NB4 (cell line): ENCODE results near the gene TBCK.

ENCODE experiments used
- DNase-seq: peaks from one replicate; pipeline ENCODE4 v3.0.0; 2010; ENCODE audit warnings: low read depth
- H3K4me3 ChIP-seq: one replicate; pipeline ENCODE4 v1.5.1; 2011; ENCODE audit warnings: mild to moderate bottlenecking, low read depth, low read length, moderate library complexity
- CTCF ChIP-seq: IDR thresholded peaks from one replicate; pipeline ENCODE4 v1.5.1; 2012; ENCODE audit warnings: low read depth, low read length
- MYC ChIP-seq: IDR thresholded peaks from 2 replicates; pipeline ENCODE4 v1.6.1; 2011; ENCODE audit warnings: low read depth, low read length
- POLR2A ChIP-seq: IDR thresholded peaks from 2 replicates; pipeline ENCODE4 v1.6.1; 2011; ENCODE audit warnings: mild to moderate bottlenecking; ENCODE audit not compliant: insufficient read length; ENCODE audit errors: extremely low read depth
- TF ChIP-seq, protein P1 (sequence below): IDR thresholded peaks from 2 replicates; pipeline ENCODE4 v1.6.1; 2011; ENCODE audit warnings: low read depth, low read length

Gene TBCK

DNA sequence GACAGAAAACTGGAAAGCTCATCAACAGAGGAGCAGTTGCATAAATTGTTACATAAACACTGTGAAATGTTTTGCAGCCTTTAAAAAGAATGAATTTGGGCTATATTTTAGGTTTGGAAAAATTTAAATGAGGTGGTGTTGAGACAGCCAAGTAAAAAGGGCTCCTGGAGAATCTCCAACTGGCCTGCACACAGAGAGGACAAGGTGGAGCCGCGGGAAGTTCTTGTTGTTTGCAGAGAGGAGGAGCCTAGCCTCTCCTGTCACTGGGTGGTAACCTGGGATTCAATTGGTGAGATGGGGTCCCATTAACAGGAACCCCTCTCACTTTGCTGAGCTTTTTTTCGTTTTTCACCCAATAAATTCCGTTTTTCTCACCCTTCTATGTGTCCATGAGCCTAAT, 39.2 kb upstream of the TBCK start:
- TF ChIP-seq MYC, result no peak
- DNase-seq, result no peak
- H3K4me3 ChIP-seq, result no peak overlapping the region

- DNase-seq, result no peak
- no peak overlapping the region for H3K4me3 ChIP-seq
- TF ChIP-seq CTCF (no peak), POLR2A (no peak), MYC (no peak)
- TF ChIP-seq, protein P1, sequence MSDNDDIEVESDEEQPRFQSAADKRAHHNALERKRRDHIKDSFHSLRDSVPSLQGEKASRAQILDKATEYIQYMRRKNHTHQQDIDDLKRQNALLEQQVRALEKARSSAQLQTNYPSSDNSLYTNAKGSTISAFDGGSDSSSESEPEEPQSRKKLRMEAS, result no peak
These were observed 37.8 kb upstream of the TBCK start for GRCh38 chr4:106353786-106354185.

- no peak for DNase-seq
- TF ChIP-seq MYC (no peak), CTCF (no peak), POLR2A (no peak)
- TF ChIP-seq, protein P1, result no peak
- no peak overlapping the region for H3K4me3 ChIP-seq
These were observed 35.0 kb upstream of the TBCK start for GRCh38 chr4:106351016-106351415.

DNA sequence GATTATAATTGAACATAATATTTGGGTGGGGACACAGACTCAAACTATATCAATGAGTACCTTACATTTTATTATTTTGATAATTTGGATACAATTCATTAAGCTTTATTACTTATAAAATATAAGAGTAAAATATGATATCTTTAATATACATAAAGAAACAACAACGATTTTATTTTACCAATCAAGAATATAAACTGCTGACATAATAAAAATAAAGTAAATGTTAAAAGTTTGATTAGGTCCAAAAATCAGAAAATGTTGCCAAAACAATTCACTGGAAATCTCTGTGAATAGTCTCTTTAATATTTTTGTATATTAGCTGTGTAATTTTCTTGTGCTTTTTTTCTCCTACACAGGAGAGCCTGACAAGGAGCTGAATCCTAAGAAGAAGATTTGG, 31.2 kb upstream of the TBCK start:
- TF ChIP-seq CTCF (no peak), MYC (no peak), POLR2A (no peak)
- TF ChIP-seq, protein P1, result no peak
- no peak for DNase-seq
- H3K4me3 ChIP-seq, result no peak overlapping the region

GRCh38 chr4:106344647-106344970, 28.6 kb upstream of the TBCK start:
- TF ChIP-seq POLR2A (no peak), CTCF (no peak), MYC (no peak)
- TF ChIP-seq, protein P1, result no peak
- DNase-seq, result no peak
- no peak overlapping the region for H3K4me3 ChIP-seq

DNA sequence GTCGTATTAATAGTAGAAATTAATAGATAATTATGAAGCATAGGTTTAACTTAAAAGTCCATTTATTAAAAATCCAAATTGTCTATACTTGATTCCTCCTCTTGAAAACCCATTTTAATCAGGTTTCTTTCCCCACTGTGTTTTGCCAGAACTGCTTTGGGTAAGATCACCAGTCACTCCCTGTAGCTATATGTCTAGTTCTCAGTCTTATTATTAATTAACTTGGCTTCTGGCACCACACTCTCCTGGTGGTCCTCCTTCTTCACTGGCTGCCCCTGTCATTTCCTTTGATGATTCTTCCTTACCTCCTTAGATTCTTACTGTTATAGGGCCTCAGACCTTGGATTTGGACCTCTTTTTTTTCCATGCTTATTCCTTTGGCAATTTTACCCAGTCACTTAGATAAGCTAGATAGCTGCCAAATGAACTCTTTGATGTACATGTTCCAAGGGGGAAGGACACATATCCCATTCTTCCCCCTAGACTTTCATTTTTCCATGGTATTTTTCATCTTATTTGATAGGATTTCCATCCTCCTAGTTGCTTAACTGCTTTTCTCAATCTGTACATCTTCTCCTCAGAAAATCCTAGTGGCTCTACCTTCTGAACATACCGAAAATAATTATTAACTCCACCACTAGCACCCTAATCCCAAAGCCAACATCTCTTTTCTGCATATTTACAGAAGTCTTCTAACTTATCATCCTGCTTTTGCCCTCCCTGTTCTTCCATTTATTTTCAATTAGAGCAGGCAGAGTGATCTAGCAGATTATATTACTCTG, 28.0 kb upstream of the TBCK start:
- TF ChIP-seq MYC, result no peak
- TF ChIP-seq CTCF, result no peak
- TF ChIP-seq, protein P1, result no peak
- no peak for TF ChIP-seq POLR2A
- no peak overlapping the region for H3K4me3 ChIP-seq
- no peak for DNase-seq
